Measurements from ENCODE around the gene DBI.

DNA sequence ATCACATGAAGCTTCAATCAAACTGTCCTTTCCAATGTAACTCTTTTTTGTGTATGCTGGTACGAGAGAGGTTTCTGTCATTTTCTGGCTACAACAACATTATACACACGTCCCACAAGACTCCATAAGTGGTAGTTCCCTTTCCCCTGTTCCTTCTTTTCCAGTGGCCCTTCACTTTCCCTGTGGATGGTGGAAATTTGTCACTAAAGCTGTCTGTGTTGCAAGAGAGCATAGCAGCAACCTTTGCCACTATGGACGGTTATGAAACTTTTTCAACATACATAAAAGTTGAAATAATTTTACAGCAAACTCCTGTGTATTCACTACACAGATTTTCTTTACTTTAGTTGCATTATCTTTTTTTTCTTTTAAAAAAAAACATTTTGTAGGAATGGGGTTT, 18.7 kb downstream of the DBI start:
- TF ChIP-seq SP1 (IDR thresholded peaks at IDR 0.05; ENCODE audit: low read depth, low read length) (no peak), RFX5 (IDR thresholded peaks at IDR 0.05; ENCODE audit: borderline replicate concordance, low read depth, low read length) (no peak), RAD21 (IDR thresholded peaks at IDR 0.05 in 1 of 2, conservative IDR thresholded peaks at IDR 0.05 in 1 of 2; ENCODE audit: low read depth in 2 of 2, low read length in 2 of 2) (no peak)
- TF ChIP-seq, protein P1, sequence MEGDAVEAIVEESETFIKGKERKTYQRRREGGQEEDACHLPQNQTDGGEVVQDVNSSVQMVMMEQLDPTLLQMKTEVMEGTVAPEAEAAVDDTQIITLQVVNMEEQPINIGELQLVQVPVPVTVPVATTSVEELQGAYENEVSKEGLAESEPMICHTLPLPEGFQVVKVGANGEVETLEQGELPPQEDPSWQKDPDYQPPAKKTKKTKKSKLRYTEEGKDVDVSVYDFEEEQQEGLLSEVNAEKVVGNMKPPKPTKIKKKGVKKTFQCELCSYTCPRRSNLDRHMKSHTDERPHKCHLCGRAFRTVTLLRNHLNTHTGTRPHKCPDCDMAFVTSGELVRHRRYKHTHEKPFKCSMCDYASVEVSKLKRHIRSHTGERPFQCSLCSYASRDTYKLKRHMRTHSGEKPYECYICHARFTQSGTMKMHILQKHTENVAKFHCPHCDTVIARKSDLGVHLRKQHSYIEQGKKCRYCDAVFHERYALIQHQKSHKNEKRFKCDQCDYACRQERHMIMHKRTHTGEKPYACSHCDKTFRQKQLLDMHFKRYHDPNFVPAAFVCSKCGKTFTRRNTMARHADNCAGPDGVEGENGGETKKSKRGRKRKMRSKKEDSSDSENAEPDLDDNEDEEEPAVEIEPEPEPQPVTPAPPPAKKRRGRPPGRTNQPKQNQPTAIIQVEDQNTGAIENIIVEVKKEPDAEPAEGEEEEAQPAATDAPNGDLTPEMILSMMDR (IDR thresholded peaks at IDR 0.05; ENCODE audit: control extremely low read depth in 1 of 3, insufficient read depth in 1 of 3, low read depth in 1 of 3, low read length in 3 of 3), result no peak
